Kidney (tissue), 14 donors: ENCODE measurements around the gene POLR2J. TPM values are rescaled to one million over a fixed set of nuclear protein-coding genes. Genes with fewer than 3 reads are reported as not detected.

Experiments
- DNase-seq, 5 donors: peaks; one replicate each; pipeline ENCODE4 v3.0.0-alpha.2; 2013 to 2020
- FAIRE-seq: peaks from 2 replicates; lab custom pipeline; 2012; peaks lifted over from hg19 to GRCh38; lab: Jason Lieb, UNC
- H3K27ac ChIP-seq, 2 donors: one replicate each; pipeline ENCODE4 v1.7.0; 2013; ENCODE audit warnings: low read depth in 2 of 2, low read length in 2 of 2, inconsistent platforms in 1 of 2
- H3K27me3 ChIP-seq: one replicate; pipeline ENCODE4 v1.7.1; 2013; ENCODE audit warnings: low read length, inconsistent platforms; ENCODE audit not compliant: control insufficient read depth, insufficient read depth
- H3K36me3 ChIP-seq, 3 donors: one replicate each; pipeline versions ENCODE4 v1.7.0 to v1.7.1; 2013; ENCODE audit warnings: low read length in 3 of 3, control low read depth in 1 of 3, inconsistent platforms in 1 of 3; ENCODE audit not compliant: insufficient read depth in 3 of 3, control insufficient read depth in 2 of 3
- H3K4me1 ChIP-seq, 3 donors: one replicate each; pipeline versions ENCODE4 v1.7.0 to v1.7.1; 2013; ENCODE audit warnings: low read length in 3 of 3, inconsistent platforms in 1 of 3, low read depth in 1 of 3; ENCODE audit not compliant: control insufficient read depth in 2 of 3, insufficient read depth in 2 of 3
- H3K4me3 ChIP-seq, 3 donors: one replicate each; pipeline versions ENCODE4 v1.7.0 to v1.8.1; 2013; ENCODE audit warnings: low read length in 3 of 3, control low read depth in 1 of 3, inconsistent platforms in 1 of 3
- H3K9ac ChIP-seq, 3 donors: one replicate each; pipeline versions ENCODE4 v1.7.0 to v1.7.1; 2013; ENCODE audit warnings: low read length in 3 of 3, control low read depth in 1 of 3, inconsistent platforms in 1 of 3
- H3K9me3 ChIP-seq, 3 donors: one replicate each; pipeline versions ENCODE4 v1.7.0 to v1.7.1; 2013; ENCODE audit warnings: low read length in 3 of 3, control low read depth in 1 of 3, inconsistent platforms in 1 of 3; ENCODE audit not compliant: control insufficient read depth in 2 of 3, insufficient read depth in 1 of 3
- CTCF ChIP-seq: IDR thresholded peaks from 3 replicates; pipeline ENCODE4 v1.5.1; 2012; ENCODE audit warnings: mild to moderate bottlenecking, moderate library complexity, borderline replicate concordance; ENCODE audit not compliant: insufficient read depth; ENCODE audit errors: extremely low read depth
- intact Hi-C: fragments of 100-400 bp; cut with DNase I; formaldehyde crosslinking; loops from one replicate; pipeline ENCODE4 v1.11.1; 2022
- polyA plus RNA-seq: library from polyadenylated mRNA; stranded (reverse); fragments of 350-450 nt; fragmentation: Illumina TruSeq; extraction: RNeasy Lipid Tissue Mini Kit (QIAGEN cat#74804); gene quantifications from one replicate; pipeline ENCODE4 v1.2.3, GENCODE V29; 2014; ENCODE audit warnings: low read depth, low replicate concordance; ENCODE audit not compliant: insufficient read depth
- total RNA-seq: library from RNA; stranded (reverse); fragmentation: NEBNext Ultra II Directional; extraction: Animal tissue kit (Norgen Biotek cat#: 25700); gene quantifications from one replicate; pipeline ENCODE4 v1.2.1, GENCODE V29; 2021
- donor health status: control.
- donor health status: control.
- donor health status: control.
- donor health status: control.
- donor health status: control.
- donor health status: DM: yes; HTN: yes; CAD: no.
- donor health status: Normal renal cell carcinoma (clear cell type).

Gene POLR2J
- total and polyA plus RNA-seq, 2 donors from 2014 or later: 42.0 to 117 TPM

GRCh38 chr7:102433219-102434038 lies 45.3 kb downstream of the POLR2J start, which contains the start of gene ORAI2:
ORAI2 (plus strand) TSS chr7:102433575; CDS start chr7:102438957, 5,382 bp downstream.
- no peaks in the 10 kb centered on the region for H3K36me3 ChIP-seq
- H3K4me1 ChIP-seq: peaks cover 0 to 14% (median 7%) of the 10 kb centered on the region in 3 donors
- intact Hi-C loops: no loop called here
- DNase-seq: peak; percentile 79 to 96 (median 89)
- H3K27ac ChIP-seq: peak within 1 kb of the TSS; percentile 60 to 91
- no peaks in the 10 kb centered on the region for H3K9me3 ChIP-seq
- H3K9ac ChIP-seq: peak within 1 kb of the TSS; percentile 18 to 71 (median 69)
- no peak for TF ChIP-seq CTCF
- peak within 1 kb of the TSS; percentile 24 to 68 (median 53) for H3K4me3 ChIP-seq
- H3K27me3 ChIP-seq: no peaks in the 10 kb centered on the region
- FAIRE-seq: no peak

GRCh38 chr7:102432442-102433218 lies 46.1 kb downstream of the POLR2J start:
- intact Hi-C loops: no loop called here
- Histone ChIP-seq H3K9ac (peak overlapping the region in 1 of 3 donors; percentile 34), H3K4me1 (peaks cover 0 to 14% (median 7%) of the 10 kb centered on the region in 3 donors), H3K27ac (peak overlapping the region; percentile 60 to 91), H3K9me3 (no peaks in the 10 kb centered on the region), H3K36me3 (no peaks in the 10 kb centered on the region), H3K4me3 (peak overlapping the region in 2 of 3 donors; percentile 6 to 51), H3K27me3 (no peaks in the 10 kb centered on the region)
- DNase-seq (peak in 4 of 5 donors; percentile 53 to 69 (median 64)), FAIRE-seq (no peak)
- TF ChIP-seq CTCF: no peak

GRCh38 chr7:102431617-102432298 lies 47.0 kb downstream of the POLR2J start:
- H3K4me3 ChIP-seq: no peak overlapping the region
- H3K4me1 ChIP-seq: peaks cover 0 to 14% (median 7%) of the 10 kb centered on the region in 3 donors
- FAIRE-seq (no peak), DNase-seq (peak in 4 of 5 donors; percentile 48 to 75 (median 61))
- H3K9ac ChIP-seq: peak overlapping the region in 1 of 3 donors; percentile 42
- peak overlapping the region in 1 of 2 donors; percentile 77 for H3K27ac ChIP-seq
- no peaks in the 10 kb centered on the region for H3K36me3 ChIP-seq
- H3K9me3 ChIP-seq: no peaks in the 10 kb centered on the region
- TF ChIP-seq CTCF: no peak
- intact Hi-C loops: no loop called here
- H3K27me3 ChIP-seq: no peaks in the 10 kb centered on the region
